Bronchial epithelial cell (primary cell): Measurements from ENCODE around the gene CXCL6. TPM values are rescaled to one million over a fixed set of nuclear protein-coding genes. Genes with fewer than 3 reads are reported as not detected.

Source experiments
- DNase-seq: peaks from one replicate; pipeline ENCODE4 v3.0.0-alpha.2; 2010; ENCODE audit warnings: low read depth
- FAIRE-seq: peaks from 2 replicates; lab custom pipeline; 2011; peaks lifted over from hg19 to GRCh38; lab: Jason Lieb, UNC
- H3K27me3 ChIP-seq: 2 replicates; pipeline ENCODE4 v1.5.1; 2011; ENCODE audit warnings: low read length; ENCODE audit not compliant: control insufficient read depth, insufficient read depth
- H3K36me3 ChIP-seq: 2 replicates; pipeline ENCODE4 v1.5.1; 2011; ENCODE audit warnings: low read length; ENCODE audit not compliant: control insufficient read depth, insufficient read depth
- H3K4me3 ChIP-seq: 2 replicates; pipeline ENCODE4 v1.5.1; 2011; ENCODE audit warnings: mild to moderate bottlenecking, low read depth, low read length, control low read depth
- CTCF ChIP-seq: IDR thresholded peaks from 2 replicates; pipeline ENCODE4 v1.5.1; 2011; ENCODE audit warnings: mild to moderate bottlenecking, moderate library complexity, low read length, control low read depth, inconsistent platforms; ENCODE audit not compliant: insufficient read depth, severe bottlenecking
- total RNA-seq: library from RNA; depleted of rRNA; stranded (reverse); fragments of >200 nt; gene quantifications from 2 replicates; pipeline ENCODE4 v1.2.1, GENCODE V29; 2014

The CXCL6 gene
- total RNA-seq, 1 donor from 2014 or later: not detected

- DNase-seq: no peak
- Histone ChIP-seq H3K4me3 (no peak overlapping the region), H3K27me3 (no peaks in the 10 kb centered on the region), H3K36me3 (no peaks in the 10 kb centered on the region)
- no peak for TF ChIP-seq CTCF
- FAIRE-seq: no peak
Measured at GRCh38 chr4:73842696-73843095, 6.2 kb downstream of the CXCL6 start.

GRCh38 chr4:73843369-73843768 is 6.9 kb downstream of the CXCL6 start:
- FAIRE-seq (no peak), DNase-seq (peak; percentile 58)
- no peak overlapping the region for H3K4me3 ChIP-seq
- no peaks in the 10 kb centered on the region for H3K36me3 ChIP-seq
- H3K27me3 ChIP-seq: no peaks in the 10 kb centered on the region
- no peak for TF ChIP-seq CTCF

- Histone ChIP-seq H3K27me3 (no peaks in the 10 kb centered on the region), H3K4me3 (no peak overlapping the region), H3K36me3 (no peaks in the 10 kb centered on the region)
- FAIRE-seq (no peak), DNase-seq (peak; percentile 96)
- no peak for TF ChIP-seq CTCF
Measured at GRCh38 chr4:73844345-73844744, 7.9 kb downstream of the CXCL6 start.

GRCh38 chr4:73844806-73845205 is 8.3 kb downstream of the CXCL6 start:
- Histone ChIP-seq H3K4me3 (no peak overlapping the region), H3K27me3 (no peaks in the 10 kb centered on the region), H3K36me3 (no peaks in the 10 kb centered on the region)
- FAIRE-seq: no peak
- DNase-seq: no peak
- no peak for TF ChIP-seq CTCF

- no peak for FAIRE-seq
- H3K27me3 ChIP-seq: no peaks in the 10 kb centered on the region
- DNase-seq: no peak
- no peak overlapping the region for H3K4me3 ChIP-seq
- H3K36me3 ChIP-seq: no peaks in the 10 kb centered on the region
- no peak for TF ChIP-seq CTCF
Measured at GRCh38 chr4:73847526-73848182, 11.2 kb downstream of the CXCL6 start.
